ENCODE measurements around the gene EMILIN2.

- TF ChIP-seq REST (IDR thresholded peaks at IDR 0.05; ENCODE audit: insufficient replicate concordance, low read depth): no peak
- no peak for TF ChIP-seq CTCF (IDR thresholded peaks at IDR 0.05; ENCODE audit: insufficient read depth, low read length)
- no peak for TF ChIP-seq POLR2AphosphoS5 (IDR thresholded peaks at IDR 0.05; ENCODE audit: low read depth)
- TF ChIP-seq SPI1 (IDR thresholded peaks at IDR 0.05; ENCODE audit: borderline replicate concordance, low read depth): no peak
- TF ChIP-seq GABPA (IDR thresholded peaks at IDR 0.05; ENCODE audit: low read depth): no peak
Observed at GRCh38 chr18:2840521-2840920, 6.3 kb upstream of the EMILIN2 start.

All from HL-60 (cell line).